ENCODE data around the gene BMERB1.
"Not testable (repeated sequence)": the region's sequence is repeated elsewhere in the genome, so short reads cannot be mapped to it uniquely, and the experiment has no call there.

The BMERB1 gene

GRCh38 chr16:15526731-15527130 lies 92.3 kb downstream of the BMERB1 start:
- no peak for DNase-seq

GRCh38 chr16:15529673-15530072 lies 95.3 kb downstream of the BMERB1 start:
- DNase-seq: no peak

GRCh38 chr16:15530085-15530484 lies 95.7 kb downstream of the BMERB1 start:
- no peak for DNase-seq

- DNase-seq: no peak
Measured at GRCh38 chr16:15532825-15533224, 98.4 kb downstream of the BMERB1 start.

GRCh38 chr16:15533386-15533785 lies 99.0 kb downstream of the BMERB1 start:
- DNase-seq: no peak

GRCh38 chr16:15535772-15536171 lies 101.4 kb downstream of the BMERB1 start:
- no peak for DNase-seq

GRCh38 chr16:15536843-15537242 lies 102.5 kb downstream of the BMERB1 start:
- DNase-seq: no peak

- DNase-seq: no peak
Measured at GRCh38 chr16:15538507-15538906, 104.1 kb downstream of the BMERB1 start.

GRCh38 chr16:15539197-15539596 lies 104.8 kb downstream of the BMERB1 start:
- no peak for DNase-seq

- no peak for DNase-seq
Measured at GRCh38 chr16:15542261-15542660, 107.9 kb downstream of the BMERB1 start.

- DNase-seq: no peak
Measured at GRCh38 chr16:15542734-15543347, 108.5 kb downstream of the BMERB1 start.

- DNase-seq: no peak
Measured at GRCh38 chr16:15544405-15544804, 110.0 kb downstream of the BMERB1 start.

- DNase-seq: no peak
Measured at GRCh38 chr16:15545544-15545943, 111.2 kb downstream of the BMERB1 start.

- DNase-seq: not testable (repeated sequence)
Measured at GRCh38 chr16:15547072-15547767, 112.8 kb downstream of the BMERB1 start.

- no peak for DNase-seq
Measured at GRCh38 chr16:15547768-15548096, 113.3 kb downstream of the BMERB1 start.

GRCh38 chr16:15548482-15548891 lies 114.1 kb downstream of the BMERB1 start:
- DNase-seq: no peak

- DNase-seq: no peak
Measured at GRCh38 chr16:15552507-15552906, 118.1 kb downstream of the BMERB1 start.

GRCh38 chr16:15553313-15554088 lies 119.1 kb downstream of the BMERB1 start:
- DNase-seq: no peak

GRCh38 chr16:15556130-15556529 lies 121.7 kb downstream of the BMERB1 start:
- DNase-seq: no peak

GRCh38 chr16:15557258-15557657 lies 122.9 kb downstream of the BMERB1 start:
- no peak for DNase-seq

GRCh38 chr16:15559176-15559575 lies 124.8 kb downstream of the BMERB1 start:
- no peak for DNase-seq

- DNase-seq: no peak
Measured at GRCh38 chr16:15564604-15565339, 130.4 kb downstream of the BMERB1 start.

- DNase-seq: no peak
Measured at GRCh38 chr16:15566095-15566494, 131.7 kb downstream of the BMERB1 start.

All from activated effector memory CD4-positive, alpha-beta T cell treated with anti-CD3 and anti-CD28 coated beads, Interleukin-2, amount 50 U/mL, for 16 hours (primary cell).